ENCODE data around the gene TCHHL1. TPM values are rescaled to one million over a fixed set of nuclear protein-coding genes. Genes with fewer than 3 reads are reported as not detected.

The TCHHL1 gene
- total RNA-seq, 4 donors from 2014 or later, result not detected

DNA sequence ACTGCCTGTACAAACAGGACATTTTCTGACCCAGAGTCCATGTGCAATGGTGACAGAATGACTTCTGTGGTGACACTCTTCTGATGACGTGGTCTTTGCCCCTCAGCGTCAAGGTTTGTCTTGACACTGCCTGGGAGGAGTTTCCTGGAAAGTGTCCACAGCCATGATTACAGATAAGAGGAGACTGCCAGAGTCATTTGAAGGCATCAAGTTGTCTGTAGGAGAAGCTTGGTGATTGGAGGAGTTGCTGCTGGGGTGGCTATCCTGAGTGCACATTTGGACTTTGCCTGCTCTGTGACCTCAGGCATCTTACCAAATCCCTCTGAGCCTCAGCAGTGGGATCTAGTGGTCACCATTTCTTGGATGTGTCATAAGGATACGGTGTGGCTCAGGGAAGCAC lies 17.7 kb downstream of the TCHHL1 start:
- 62 to 74% methylated on average over 3 of the region's 3 CpGs for WGBS, 2 donors
- TF ChIP-seq POLR2A (IDR thresholded peaks at IDR 0.05), result no peak
- TF ChIP-seq, protein P1, sequence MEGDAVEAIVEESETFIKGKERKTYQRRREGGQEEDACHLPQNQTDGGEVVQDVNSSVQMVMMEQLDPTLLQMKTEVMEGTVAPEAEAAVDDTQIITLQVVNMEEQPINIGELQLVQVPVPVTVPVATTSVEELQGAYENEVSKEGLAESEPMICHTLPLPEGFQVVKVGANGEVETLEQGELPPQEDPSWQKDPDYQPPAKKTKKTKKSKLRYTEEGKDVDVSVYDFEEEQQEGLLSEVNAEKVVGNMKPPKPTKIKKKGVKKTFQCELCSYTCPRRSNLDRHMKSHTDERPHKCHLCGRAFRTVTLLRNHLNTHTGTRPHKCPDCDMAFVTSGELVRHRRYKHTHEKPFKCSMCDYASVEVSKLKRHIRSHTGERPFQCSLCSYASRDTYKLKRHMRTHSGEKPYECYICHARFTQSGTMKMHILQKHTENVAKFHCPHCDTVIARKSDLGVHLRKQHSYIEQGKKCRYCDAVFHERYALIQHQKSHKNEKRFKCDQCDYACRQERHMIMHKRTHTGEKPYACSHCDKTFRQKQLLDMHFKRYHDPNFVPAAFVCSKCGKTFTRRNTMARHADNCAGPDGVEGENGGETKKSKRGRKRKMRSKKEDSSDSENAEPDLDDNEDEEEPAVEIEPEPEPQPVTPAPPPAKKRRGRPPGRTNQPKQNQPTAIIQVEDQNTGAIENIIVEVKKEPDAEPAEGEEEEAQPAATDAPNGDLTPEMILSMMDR (IDR thresholded peaks at IDR 0.05), result no peak
- no peak overlapping the region for H3K27ac ChIP-seq

GRCh38 chr1:152067929-152068328 lies 20.9 kb downstream of the TCHHL1 start:
- no peak overlapping the region for H3K4me3 ChIP-seq
- peaks cover 0 to 64% (median 0%) of the 10 kb centered on the region in 4 donors for H3K27me3 ChIP-seq
- H3K4me1 ChIP-seq, result no peaks in the 10 kb centered on the region
- no peak for DNase-seq
- intact Hi-C loops (cut with DNase I), result loop anchor here (10.0 kb wide), 1 partner anchor 57 kb away; no protein-coding TSS in a partner anchor
- H3K9me3 ChIP-seq, result no peaks in the 10 kb centered on the region
- no peak for TF ChIP-seq POLR2A (IDR thresholded peaks at IDR 0.05)
- TF ChIP-seq, protein P1 (IDR thresholded peaks at IDR 0.05), result no peak
- H3K36me3 ChIP-seq, result no peaks in the 10 kb centered on the region
- WGBS, 2 donors, result 9 to 100% methylated on average over 1 of the region's 1 CpG
- no peak overlapping the region for H3K27ac ChIP-seq

More for the DNA sequence above, 17.7 kb downstream of the TCHHL1 start:
- Histone ChIP-seq H3K27me3 (peaks cover 0 to 61% (median 0%) of the 10 kb centered on the region in 4 donors), H3K9me3 (no peaks in the 10 kb centered on the region), H3K4me1 (no peaks in the 10 kb centered on the region), H3K36me3 (no peaks in the 10 kb centered on the region), H3K4me3 (no peak overlapping the region)
- intact Hi-C loops (cut with DNase I), result no loop called here
- DNase-seq, result no peak

GRCh38 chr1:152067150-152067549 lies 21.7 kb downstream of the TCHHL1 start:
- no peak for DNase-seq
- Histone ChIP-seq H3K4me1 (no peaks in the 10 kb centered on the region), H3K27me3 (peaks cover 0 to 64% (median 0%) of the 10 kb centered on the region in 4 donors), H3K9me3 (no peaks in the 10 kb centered on the region), H3K27ac (no peak overlapping the region), H3K4me3 (no peak overlapping the region), H3K36me3 (no peaks in the 10 kb centered on the region)
- intact Hi-C loops (cut with DNase I), result loop anchor here (10.0 kb wide), 1 partner anchor 58 kb away; no protein-coding TSS in a partner anchor
- TF ChIP-seq POLR2A (IDR thresholded peaks at IDR 0.05), result no peak
- TF ChIP-seq, protein P1 (IDR thresholded peaks at IDR 0.05), result no peak

GRCh38 chr1:152061952-152062351 lies 26.9 kb downstream of the TCHHL1 start:
- DNase-seq, result no peak
- H3K4me1 ChIP-seq, result no peaks in the 10 kb centered on the region
- intact Hi-C loops (cut with DNase I), result loop anchor here (10.0 kb wide), 1 partner anchor 63 kb away; no protein-coding TSS in a partner anchor
- peaks cover 0 to 61% (median 0%) of the 10 kb centered on the region in 4 donors for H3K27me3 ChIP-seq
- TF ChIP-seq, protein P1 (IDR thresholded peaks at IDR 0.05), result no peak
- no peak for TF ChIP-seq POLR2A (IDR thresholded peaks at IDR 0.05)
- H3K9me3 ChIP-seq, result no peaks in the 10 kb centered on the region
- H3K36me3 ChIP-seq, result no peaks in the 10 kb centered on the region
- H3K4me3 ChIP-seq, result no peak overlapping the region
- no peak overlapping the region for H3K27ac ChIP-seq

DNA sequence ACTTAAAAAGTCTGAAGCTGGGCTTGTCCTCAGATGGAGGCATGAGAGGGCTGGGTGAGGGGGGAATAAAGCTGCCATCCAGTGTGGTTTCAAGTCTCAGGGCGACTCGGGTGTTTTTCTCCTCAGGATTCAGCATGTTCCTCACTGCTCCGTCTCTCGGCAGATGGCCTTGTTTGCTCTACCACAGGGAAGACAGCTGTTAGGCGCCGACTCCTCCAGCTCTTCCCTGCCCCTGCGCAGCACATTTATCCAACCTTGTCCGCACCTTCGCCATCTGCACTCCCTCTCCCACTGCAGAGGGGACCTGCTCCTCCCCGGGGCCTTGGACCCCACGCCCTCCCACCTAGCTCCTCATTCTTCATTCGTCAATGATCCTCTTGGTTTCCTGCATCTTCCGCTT lies 35.5 kb downstream of the TCHHL1 start:
- Histone ChIP-seq H3K4me1 (peaks cover 11 to 45% (median 28%) of the 10 kb centered on the region in 3 donors), H3K27ac (no peak overlapping the region), H3K9me3 (no peaks in the 10 kb centered on the region), H3K36me3 (no peaks in the 10 kb centered on the region), H3K27me3 (peaks cover 0 to 32% (median 0%) of the 10 kb centered on the region in 4 donors), H3K4me3 (no peak overlapping the region)
- intact Hi-C loops (cut with DNase I), result loop anchor here (5.0 to 10.0 kb wide), 2 partner anchors 129 to 401 kb away; no protein-coding TSS in a partner anchor
- TF ChIP-seq, protein P1 (IDR thresholded peaks at IDR 0.05), result no peak
- TF ChIP-seq POLR2A (IDR thresholded peaks at IDR 0.05), result no peak
- 73 to 75% methylated on average over 13 of the region's 13 CpGs for WGBS, 2 donors
- DNase-seq, result no peak

Measured in esophagus squamous epithelium (tissue), 5 donors.